Smooth muscle cell (in vitro differentiated cells): ENCODE results near the gene TEK. TPM values are rescaled to one million over a fixed set of nuclear protein-coding genes. Genes with fewer than 3 reads are reported as not detected.

Experiments
- DNase-seq: peaks from one replicate; lab custom pipeline; 2025; ENCODE audit not compliant: unreplicated experiment; lab: John Stamatoyannopoulos, UW
- H2AFZ ChIP-seq: fragments of 200-600 bp; sonication (generic); 2 replicates; pipeline ENCODE4 v1.6.0; 2016; ENCODE audit warnings: antibody characterized with exemption, low read depth, mild to moderate bottlenecking
- H3F3A ChIP-seq: fragments of 200-600 bp; sonication (generic); 2 replicates; pipeline ENCODE4 v1.6.0; 2017; ENCODE audit warnings: antibody characterized with exemption, low read depth
- H3K27ac ChIP-seq: fragments of 200-600 bp; sonication (generic); 2 replicates; pipeline ENCODE4 v1.5.1; 2016; ENCODE audit warnings: low read depth, mild to moderate bottlenecking
- H3K27me3 ChIP-seq: fragments of 200-600 bp; sonication (generic); 2 replicates; pipeline ENCODE4 v1.6.1; 2016; ENCODE audit warnings: low read depth, mild to moderate bottlenecking
- H3K36me3 ChIP-seq: fragments of 200-600 bp; sonication (generic); 2 replicates; pipeline ENCODE4 v1.5.1; 2016; ENCODE audit warnings: low read depth
- H3K4me1 ChIP-seq: fragments of 200-600 bp; sonication (generic); 2 replicates; pipeline ENCODE4 v1.5.1; 2016; ENCODE audit warnings: low read depth
- H3K4me2 ChIP-seq: fragments of 200-600 bp; sonication (generic); 2 replicates; pipeline ENCODE4 v1.6.0; 2016; ENCODE audit warnings: mild to moderate bottlenecking
- H3K4me3 ChIP-seq: fragments of 200-600 bp; sonication (generic); 2 replicates; pipeline ENCODE4 v1.5.1; 2016; ENCODE audit warnings: mild to moderate bottlenecking
- H3K79me2 ChIP-seq: fragments of 200-600 bp; sonication (generic); 2 replicates; pipeline ENCODE4 v1.6.0; 2016; ENCODE audit warnings: low read depth, mild to moderate bottlenecking
- H3K9ac ChIP-seq: fragments of 200-600 bp; sonication (generic); 2 replicates; pipeline ENCODE4 v1.6.0; 2016; ENCODE audit warnings: low read depth
- H3K9me3 ChIP-seq: fragments of 200-600 bp; sonication (generic); replicated peaks from 2 replicates; pipeline ENCODE4 v1.5.1; 2016; ENCODE audit warnings: low read depth
- H4K20me1 ChIP-seq: fragments of 200-600 bp; sonication (generic); 2 replicates; pipeline ENCODE4 v1.6.0; 2016; ENCODE audit warnings: low read depth
- WGBS: methylation state at CpG from one replicate; pipeline ENCODE4 v1.1.7; 2016; ENCODE audit warnings: low lambda C conversion rate; 5-methylcytosine and 5-hydroxymethylcytosine counted together
- polyA plus RNA-seq: library from polyadenylated mRNA; unstranded; fragments of >200 nt; fragmentation: Nextera tagmentation; extraction: Ambion mirVana; gene quantifications from 2 replicates; pipeline ENCODE4 v1.2.1, GENCODE V29; 2016
- total RNA-seq: library from RNA; depleted of rRNA; stranded (reverse); fragments of >200 nt; gene quantifications from 2 replicates; pipeline ENCODE4 v1.2.3, GENCODE V29; 2014
- TF ChIP-seq, protein P1 (sequence below): fragments of 200-600 bp; sonication (generic); IDR thresholded peaks from 2 replicates; pipeline ENCODE4 v1.5.1; 2017; ENCODE audit warnings: borderline replicate concordance, mild to moderate bottlenecking, antibody characterized with exemption; ENCODE audit not compliant: insufficient read depth, poor library complexity, severe bottlenecking

The TEK gene
- 58.9 and 81.2 TPM in 2 replicates for total RNA-seq
- 23.6 and 36.0 TPM in 2 replicates for polyA plus RNA-seq

DNA sequence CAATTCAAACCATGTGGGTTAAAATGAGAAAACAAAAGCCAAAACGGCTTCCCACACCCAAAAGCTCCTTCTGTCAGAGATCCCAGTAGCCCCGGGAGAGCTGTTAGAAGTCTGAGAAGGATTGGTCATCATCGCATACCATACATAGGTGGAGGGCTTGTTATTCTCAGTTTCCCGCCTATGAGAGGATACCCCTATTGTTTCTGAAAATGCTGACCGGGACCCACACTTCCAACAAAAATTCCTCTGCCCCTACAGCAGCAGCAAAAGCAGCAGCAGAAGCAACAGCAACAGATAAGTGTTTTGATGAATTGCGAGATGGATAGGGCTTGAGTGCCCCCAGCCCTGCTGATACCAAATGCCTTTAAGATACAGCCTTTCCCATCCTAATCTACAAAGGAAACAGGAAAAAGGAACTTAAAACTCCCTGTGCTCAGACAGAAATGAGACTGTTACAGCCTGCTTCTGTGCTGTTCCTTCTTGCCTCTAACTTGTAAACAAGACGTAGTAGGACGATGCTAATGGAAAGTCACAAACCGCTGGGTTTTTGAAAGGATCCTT is at the start of gene TEK:
Gene TEK, plus strand, starts transcription at position 245 of the 561 bp plus-strand sequence. CDS start 366 bp downstream, outside the sequence.
- no peaks in the 10 kb centered on the region for H3K27me3 ChIP-seq
- no peaks in the 10 kb centered on the region for H3K9me3 ChIP-seq
- no peaks in the 10 kb centered on the region for H4K20me1 ChIP-seq
- H3K4me2 ChIP-seq, result peak within 1 kb of the TSS; percentile 90
- 10% methylated on average over 9 of the region's 9 CpGs for WGBS
- peaks cover 26% of the 10 kb centered on the region for H3K4me1 ChIP-seq
- H3K9ac ChIP-seq, result peak within 1 kb of the TSS; percentile 72
- H2AFZ ChIP-seq, result peak within 1 kb of the TSS; percentile 83
- peak within 1 kb of the TSS; percentile 48 for H3K4me3 ChIP-seq
- TF ChIP-seq, protein P1, sequence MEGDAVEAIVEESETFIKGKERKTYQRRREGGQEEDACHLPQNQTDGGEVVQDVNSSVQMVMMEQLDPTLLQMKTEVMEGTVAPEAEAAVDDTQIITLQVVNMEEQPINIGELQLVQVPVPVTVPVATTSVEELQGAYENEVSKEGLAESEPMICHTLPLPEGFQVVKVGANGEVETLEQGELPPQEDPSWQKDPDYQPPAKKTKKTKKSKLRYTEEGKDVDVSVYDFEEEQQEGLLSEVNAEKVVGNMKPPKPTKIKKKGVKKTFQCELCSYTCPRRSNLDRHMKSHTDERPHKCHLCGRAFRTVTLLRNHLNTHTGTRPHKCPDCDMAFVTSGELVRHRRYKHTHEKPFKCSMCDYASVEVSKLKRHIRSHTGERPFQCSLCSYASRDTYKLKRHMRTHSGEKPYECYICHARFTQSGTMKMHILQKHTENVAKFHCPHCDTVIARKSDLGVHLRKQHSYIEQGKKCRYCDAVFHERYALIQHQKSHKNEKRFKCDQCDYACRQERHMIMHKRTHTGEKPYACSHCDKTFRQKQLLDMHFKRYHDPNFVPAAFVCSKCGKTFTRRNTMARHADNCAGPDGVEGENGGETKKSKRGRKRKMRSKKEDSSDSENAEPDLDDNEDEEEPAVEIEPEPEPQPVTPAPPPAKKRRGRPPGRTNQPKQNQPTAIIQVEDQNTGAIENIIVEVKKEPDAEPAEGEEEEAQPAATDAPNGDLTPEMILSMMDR, result no peak
- no peaks in the 10 kb centered on the region for H3K36me3 ChIP-seq
- no peaks in the 10 kb centered on the region for H3F3A ChIP-seq
- peaks cover 48% of the 10 kb centered on the region for H3K79me2 ChIP-seq
- peak within 1 kb of the TSS; percentile 89 for H3K27ac ChIP-seq
- DNase-seq, result no peak

DNA sequence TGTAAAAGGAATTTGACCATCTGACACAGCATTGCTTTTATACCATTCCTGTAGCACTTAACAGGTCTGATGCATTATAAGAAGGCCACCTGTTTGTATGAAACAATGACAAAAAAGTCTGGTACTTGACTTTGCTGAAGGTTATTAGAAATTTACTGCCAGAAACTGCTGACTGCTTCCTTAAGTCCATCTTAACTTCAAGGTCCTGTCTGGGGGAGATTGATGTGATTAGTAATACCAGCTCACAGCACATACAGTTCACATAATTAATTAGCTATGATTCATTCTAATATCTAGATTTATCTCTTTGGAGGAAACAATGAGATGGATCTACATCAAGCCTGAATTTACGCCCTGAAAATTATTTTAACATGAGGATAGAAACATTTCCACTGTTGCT is 49.6 kb upstream of the TEK start:
- TF ChIP-seq, protein P1, result no peak
- no peak overlapping the region for H3K9ac ChIP-seq
- H3K9me3 ChIP-seq, result no peaks in the 10 kb centered on the region
- no peaks in the 10 kb centered on the region for H3F3A ChIP-seq
- H3K4me3 ChIP-seq, result no peak overlapping the region
- no peaks in the 10 kb centered on the region for H3K27me3 ChIP-seq
- no peaks in the 10 kb centered on the region for H3K36me3 ChIP-seq
- H3K4me1 ChIP-seq, result no peaks in the 10 kb centered on the region
- H4K20me1 ChIP-seq, result no peaks in the 10 kb centered on the region
- H3K27ac ChIP-seq, result no peak overlapping the region
- H3K4me2 ChIP-seq, result no peak overlapping the region
- DNase-seq, result no peak
- H3K79me2 ChIP-seq, result no peaks in the 10 kb centered on the region
- 97% methylated on average over 1 of the region's 1 CpG for whole genome bisulfite sequencing
- no peak overlapping the region for H2AFZ ChIP-seq

- Histone ChIP-seq H2AFZ (no peak overlapping the region), H3K27me3 (no peaks in the 10 kb centered on the region), H4K20me1 (no peaks in the 10 kb centered on the region), H3K9ac (no peak overlapping the region), H3F3A (no peaks in the 10 kb centered on the region), H3K9me3 (no peaks in the 10 kb centered on the region), H3K79me2 (no peaks in the 10 kb centered on the region), H3K4me1 (no peaks in the 10 kb centered on the region), H3K4me2 (no peak overlapping the region), H3K4me3 (no peak overlapping the region), H3K27ac (no peak overlapping the region), H3K36me3 (no peaks in the 10 kb centered on the region)
- no peak for DNase-seq
- TF ChIP-seq, protein P1, result no peak
Measured at GRCh38 chr9:27059907-27060306, 49.1 kb upstream of the TEK start.

DNA sequence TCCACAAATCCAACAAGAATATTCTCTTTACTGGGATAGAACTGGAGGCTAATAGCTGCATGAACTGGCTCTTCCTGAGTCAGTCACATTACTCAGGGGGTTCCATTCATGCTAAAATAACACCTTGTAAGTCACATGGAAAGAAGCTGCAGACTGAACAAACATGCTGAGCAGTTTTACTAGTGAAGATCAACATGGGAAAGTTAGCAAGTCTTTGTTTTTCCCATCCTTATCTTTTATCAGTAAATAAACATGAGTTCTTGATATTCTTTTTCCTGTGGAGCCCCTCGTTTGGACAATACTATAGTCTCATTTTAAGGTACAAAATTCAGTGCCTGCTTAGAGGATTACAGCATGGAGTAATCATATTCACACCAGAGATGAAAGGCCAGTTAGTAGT is 43.7 kb upstream of the TEK start:
- no peaks in the 10 kb centered on the region for H3K9me3 ChIP-seq
- WGBS, result 14% methylated on average over 1 of the region's 1 CpG
- no peaks in the 10 kb centered on the region for H3F3A ChIP-seq
- no peak for DNase-seq
- no peaks in the 10 kb centered on the region for H4K20me1 ChIP-seq
- H3K27me3 ChIP-seq, result no peaks in the 10 kb centered on the region
- H3K27ac ChIP-seq, result no peak overlapping the region
- no peak overlapping the region for H3K4me2 ChIP-seq
- H3K4me1 ChIP-seq, result no peaks in the 10 kb centered on the region
- no peak overlapping the region for H3K9ac ChIP-seq
- H3K36me3 ChIP-seq, result no peaks in the 10 kb centered on the region
- no peaks in the 10 kb centered on the region for H3K79me2 ChIP-seq
- TF ChIP-seq, protein P1, result no peak
- no peak overlapping the region for H2AFZ ChIP-seq
- no peak overlapping the region for H3K4me3 ChIP-seq
